Measurements from ENCODE around the gene CASZ1. TPM values are rescaled to one million over a fixed set of nuclear protein-coding genes. Genes with fewer than 3 reads are reported as not detected.

CASZ1 gene
- total RNA-seq, 1 experiment from 2014 or later, result 3.9 TPM

DNA sequence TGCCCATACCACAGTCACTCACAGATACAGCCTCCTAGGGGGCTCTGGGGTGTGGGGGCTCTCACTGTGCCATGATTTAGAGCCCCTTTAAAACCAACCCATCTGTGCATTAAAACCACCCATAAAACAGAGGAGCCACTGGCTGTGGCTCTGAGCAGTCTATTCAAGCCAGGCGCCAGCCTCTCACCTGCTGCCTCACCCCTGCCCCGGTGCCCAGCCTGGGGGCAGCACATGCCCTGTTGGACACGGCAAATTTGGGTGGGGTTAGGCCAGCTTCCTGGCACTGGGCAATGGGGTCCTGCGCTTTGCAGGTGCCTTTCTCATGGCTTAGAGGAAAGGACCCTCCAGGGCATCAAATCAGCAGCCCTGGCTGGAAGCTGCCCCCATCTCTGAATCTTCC, 73.1 kb downstream of the CASZ1 start:
- H3K79me2 ChIP-seq (ENCODE audit: insufficient read depth, low read length), result no peaks in the 10 kb centered on the region
- no peaks in the 10 kb centered on the region; a peak in 1 of 5 replicates for H3K9me3 Mint-ChIP-seq
- no peak overlapping the region for H3K23ac ChIP-seq (ENCODE audit: insufficient read length, low read depth, low read length)
- H2AFZ ChIP-seq (ENCODE audit: low read length), result no peak overlapping the region
- no peaks in the 10 kb centered on the region for H3K23me2 ChIP-seq (ENCODE audit: insufficient read length, low read depth, low read length, poor library complexity, severe bottlenecking)
- no peak overlapping the region for H2BK12ac ChIP-seq (ENCODE audit: insufficient read length, low read depth, low read length)
- no peak overlapping the region for H3T11ph ChIP-seq (ENCODE audit: low read length)
- H3K27ac Mint-ChIP-seq, result no peak overlapping the region; a peak in 1 of 7 replicates
- no peak overlapping the region for H3K4me2 ChIP-seq (ENCODE audit: insufficient read depth, insufficient read length, low read length)
- no peaks in the 10 kb centered on the region for H3K36me3 Mint-ChIP-seq (ENCODE audit: insufficient read depth in 1 of 3, low read depth in 3 of 3)
- H3K9me3 ChIP-seq (ENCODE audit: control insufficient read depth, low read depth, low read length), result no peaks in the 10 kb centered on the region
- H3K4ac ChIP-seq (ENCODE audit: low read depth, low read length), result no peak overlapping the region
- H2BK120ac ChIP-seq (ENCODE audit: low read depth, low read length, poor library complexity, severe bottlenecking), result no peak overlapping the region
- no peak overlapping the region for H2BK5ac ChIP-seq (ENCODE audit: insufficient read length, low read length)
- no peak overlapping the region for H4K5ac ChIP-seq (ENCODE audit: insufficient read length, low read depth, low read length)
- H4K20me1 ChIP-seq (ENCODE audit: control insufficient read depth, insufficient read depth, insufficient read length), result no peaks in the 10 kb centered on the region
- no peak overlapping the region for H3K27ac ChIP-seq (ENCODE audit: insufficient read length, low read depth, low read length)
- no peak overlapping the region for H4K91ac ChIP-seq (ENCODE audit: insufficient read length, low read depth, low read length)
- H3K4me3 Mint-ChIP-seq, result no peak overlapping the region
- H4K8ac ChIP-seq (replicated peaks; ENCODE audit: insufficient read length, low read depth, low read length), result no peak overlapping the region
- WGBS (ENCODE audit: extremely low coverage, insufficient read length, low lambda C conversion rate), result no CpG with 5 or more reads among the region's 4 CpGs
- no peak overlapping the region for H2BK15ac ChIP-seq (ENCODE audit: low read depth, low read length)
- H3K4me1 Mint-ChIP-seq, result peaks cover 15 to 44% of the 10 kb centered on the region in 2 experiments
- no peak overlapping the region for H2BK20ac ChIP-seq (ENCODE audit: low read depth, low read length, poor library complexity, severe bottlenecking)
- no peak for DNase-seq
- no peaks in the 10 kb centered on the region for H3K27me3 Mint-ChIP-seq (ENCODE audit: low read depth)
- no peak overlapping the region; the same call in 1 of the 2 replicates for H3K14ac ChIP-seq (ENCODE audit: insufficient read depth, low read length)
- no peaks in the 10 kb centered on the region; the same call in 1 of the 2 replicates for H3K4me1 ChIP-seq (ENCODE audit: insufficient read depth, low read length)
- H3K79me1 ChIP-seq (ENCODE audit: insufficient read depth, low read depth, low read length, poor library complexity, severe bottlenecking), result no peaks in the 10 kb centered on the region
- H3K56ac ChIP-seq (ENCODE audit: insufficient read length, low read depth, low read length), result no peak overlapping the region
- no peaks in the 10 kb centered on the region for H3K27me3 ChIP-seq (ENCODE audit: insufficient read depth, low read length)
- TF ChIP-seq, protein P1, sequence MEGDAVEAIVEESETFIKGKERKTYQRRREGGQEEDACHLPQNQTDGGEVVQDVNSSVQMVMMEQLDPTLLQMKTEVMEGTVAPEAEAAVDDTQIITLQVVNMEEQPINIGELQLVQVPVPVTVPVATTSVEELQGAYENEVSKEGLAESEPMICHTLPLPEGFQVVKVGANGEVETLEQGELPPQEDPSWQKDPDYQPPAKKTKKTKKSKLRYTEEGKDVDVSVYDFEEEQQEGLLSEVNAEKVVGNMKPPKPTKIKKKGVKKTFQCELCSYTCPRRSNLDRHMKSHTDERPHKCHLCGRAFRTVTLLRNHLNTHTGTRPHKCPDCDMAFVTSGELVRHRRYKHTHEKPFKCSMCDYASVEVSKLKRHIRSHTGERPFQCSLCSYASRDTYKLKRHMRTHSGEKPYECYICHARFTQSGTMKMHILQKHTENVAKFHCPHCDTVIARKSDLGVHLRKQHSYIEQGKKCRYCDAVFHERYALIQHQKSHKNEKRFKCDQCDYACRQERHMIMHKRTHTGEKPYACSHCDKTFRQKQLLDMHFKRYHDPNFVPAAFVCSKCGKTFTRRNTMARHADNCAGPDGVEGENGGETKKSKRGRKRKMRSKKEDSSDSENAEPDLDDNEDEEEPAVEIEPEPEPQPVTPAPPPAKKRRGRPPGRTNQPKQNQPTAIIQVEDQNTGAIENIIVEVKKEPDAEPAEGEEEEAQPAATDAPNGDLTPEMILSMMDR (conservative IDR thresholded peaks at IDR 0.05), result no peak
- no peak overlapping the region for H3K18ac ChIP-seq (ENCODE audit: insufficient read length, low read depth, low read length)
- no peak overlapping the region for H3K9ac ChIP-seq (ENCODE audit: extremely low read depth, insufficient read length, low read length)
- H2AK5ac ChIP-seq (ENCODE audit: insufficient read length, low read length), result no peak overlapping the region

Data from H9 (cell line).